Caco-2 (cell line): ENCODE results near the gene CAPN12. TPM values are rescaled to one million over a fixed set of nuclear protein-coding genes. Genes with fewer than 3 reads are reported as not detected.
A peak's percentile ranks its signal among the peaks of the same experiment; 100 is the strongest.

ENCODE experiments used
- BruUV-seq: library from RNA; stranded (reverse); fragments of 400-500 nt; replicated peaks from 2 replicates; lab custom pipeline; 2021; lab: Mats Ljungman, UMichigan
- CTCF ChIA-PET: fragments of 300-600 bp; sonication (Branson Sonifier 250); formaldehyde crosslinking; loops from one replicate; lab custom pipeline; 2022; ENCODE audit warnings: antibody characterized with exemption; lab: Charles Lee
- POLR2A ChIA-PET: fragments of 300-600 bp; sonication (Branson Sonifier 250); formaldehyde crosslinking; loops from one replicate; lab custom pipeline; 2022; ENCODE audit warnings: antibody characterized with exemption; lab: Charles Lee
- DNase-seq, 2 experiments: peaks; one replicate each; pipeline versions ENCODE4 v3.0.0 to v3.0.0-alpha.2; 2020 to 2022
- H3K27me3 ChIP-seq: replicated peaks from 2 replicates; pipeline ENCODE4 v1.6.0; 2011; ENCODE audit warnings: low read length; ENCODE audit not compliant: control insufficient read depth, insufficient read depth
- H3K36me3 ChIP-seq: 2 replicates; pipeline ENCODE4 v1.5.1; 2011; ENCODE audit warnings: low read length; ENCODE audit not compliant: control insufficient read depth, insufficient read depth
- H3K4me1 ChIP-seq: fragments of 250-450 bp; sonication (Bioruptor Pico); 2 replicates; pipeline ENCODE4 v1.5.1; 2020; ENCODE audit warnings: mild to moderate bottlenecking
- H3K4me3 ChIP-seq: 2 replicates; pipeline ENCODE4 v1.5.1; 2011; ENCODE audit warnings: low read depth, mild to moderate bottlenecking, control low read depth, low read length
- H3K9me3 ChIP-seq: fragments of 250-450 bp; sonication (Bioruptor Pico); 2 replicates; pipeline ENCODE4 v1.5.1; 2020; ENCODE audit warnings: mild to moderate bottlenecking, moderate library complexity
- H3K27ac Mint-ChIP-seq: one replicate; pipeline ENCODE4 v1.8.0; 2022; ENCODE audit warnings: mixed read lengths; ENCODE audit not compliant: unreplicated experiment
- H3K27me3 Mint-ChIP-seq: one replicate; pipeline ENCODE4 v1.8.0; 2022; ENCODE audit warnings: mixed read lengths; ENCODE audit not compliant: insufficient read depth, unreplicated experiment
- H3K36me3 Mint-ChIP-seq: one replicate; pipeline ENCODE4 v1.8.0; 2022; ENCODE audit warnings: mild to moderate bottlenecking, mixed read lengths; ENCODE audit not compliant: insufficient read depth, unreplicated experiment
- H3K4me1 Mint-ChIP-seq: one replicate; pipeline ENCODE4 v1.8.0; 2022; ENCODE audit warnings: low read depth, mixed read lengths; ENCODE audit not compliant: unreplicated experiment
- H3K4me3 Mint-ChIP-seq: one replicate; pipeline ENCODE4 v1.8.0; 2022; ENCODE audit warnings: mild to moderate bottlenecking, moderate library complexity, mixed read lengths; ENCODE audit not compliant: unreplicated experiment
- H3K9me3 Mint-ChIP-seq: one replicate; pipeline ENCODE4 v1.8.0; 2022; ENCODE audit warnings: mixed read lengths; ENCODE audit not compliant: unreplicated experiment
- intact Hi-C: fragments of 100-400 bp; cut with micrococcal nuclease; formaldehyde crosslinking; loops from one replicate; pipeline ENCODE4 v1.10.0; 2022; ENCODE audit not compliant: unreplicated experiment
- total RNA-seq: library from RNA; stranded (reverse); gene quantifications from 2 replicates; pipeline ENCODE4 v1.2.3, GENCODE V29; 2022
- TF ChIP-seq, protein P1 (sequence below), 2 experiments: fragments of 200-600 bp in 1 of 2; IDR thresholded peaks; 1 replicate in 1 of 2; 2 replicates in 1 of 2; pipeline versions ENCODE4 v1.5.1 to v1.8.0; 2011 to 2022; ENCODE audit warnings: antibody characterized with exemption in 1 of 2, control low read depth in 1 of 2, inconsistent platforms in 1 of 2, low read depth in 1 of 2, low read length in 1 of 2, mild to moderate bottlenecking in 1 of 2, moderate library complexity in 1 of 2; ENCODE audit not compliant: insufficient read depth in 1 of 2, severe bottlenecking in 1 of 2, unreplicated experiment in 1 of 2

Gene CAPN12
- total RNA-seq, 1 experiment from 2014 or later = 8.8 TPM

- H3K36me3 ChIP-seq = peaks cover 14% of the 10 kb centered on the region
- POLR2A ChIA-PET = no interaction called here
- no peak overlapping the region for H3K27ac Mint-ChIP-seq
These were observed 20.7 kb downstream of the CAPN12 start for GRCh38 chr19:38723606-38723965.

DNA sequence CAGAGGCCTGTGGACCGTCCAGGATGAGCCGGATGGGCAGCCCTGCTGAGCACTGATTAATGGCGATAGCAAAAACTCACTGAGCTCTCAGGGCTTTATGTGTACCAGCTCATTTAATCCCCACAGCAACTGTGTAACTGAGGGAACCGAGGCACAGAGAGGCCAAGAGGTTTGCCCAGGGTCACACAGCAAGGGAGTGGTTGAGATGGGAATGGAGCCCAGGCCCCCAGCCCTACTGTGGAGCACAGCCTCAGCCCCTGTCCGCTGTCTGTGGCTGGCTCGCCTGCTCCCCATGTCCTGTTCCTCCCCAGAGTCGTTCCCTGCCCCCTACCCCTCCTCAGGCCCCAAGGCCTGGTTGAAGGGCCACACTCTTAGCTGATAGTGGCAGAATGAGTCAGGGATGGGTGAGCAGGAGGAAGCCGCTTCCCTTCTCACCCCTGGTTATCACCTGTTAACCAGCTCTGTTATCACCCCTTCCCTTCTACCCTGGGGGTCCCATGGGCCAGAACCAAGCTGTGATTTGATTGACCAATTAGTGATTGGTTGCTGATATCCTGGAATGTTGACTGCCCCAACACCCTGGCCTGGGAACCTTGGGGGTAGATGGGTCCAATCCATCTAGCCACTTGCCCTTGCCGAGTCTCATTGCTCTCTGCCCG is 21.2 kb downstream of the CAPN12 start:
- TF ChIP-seq, protein P1, sequence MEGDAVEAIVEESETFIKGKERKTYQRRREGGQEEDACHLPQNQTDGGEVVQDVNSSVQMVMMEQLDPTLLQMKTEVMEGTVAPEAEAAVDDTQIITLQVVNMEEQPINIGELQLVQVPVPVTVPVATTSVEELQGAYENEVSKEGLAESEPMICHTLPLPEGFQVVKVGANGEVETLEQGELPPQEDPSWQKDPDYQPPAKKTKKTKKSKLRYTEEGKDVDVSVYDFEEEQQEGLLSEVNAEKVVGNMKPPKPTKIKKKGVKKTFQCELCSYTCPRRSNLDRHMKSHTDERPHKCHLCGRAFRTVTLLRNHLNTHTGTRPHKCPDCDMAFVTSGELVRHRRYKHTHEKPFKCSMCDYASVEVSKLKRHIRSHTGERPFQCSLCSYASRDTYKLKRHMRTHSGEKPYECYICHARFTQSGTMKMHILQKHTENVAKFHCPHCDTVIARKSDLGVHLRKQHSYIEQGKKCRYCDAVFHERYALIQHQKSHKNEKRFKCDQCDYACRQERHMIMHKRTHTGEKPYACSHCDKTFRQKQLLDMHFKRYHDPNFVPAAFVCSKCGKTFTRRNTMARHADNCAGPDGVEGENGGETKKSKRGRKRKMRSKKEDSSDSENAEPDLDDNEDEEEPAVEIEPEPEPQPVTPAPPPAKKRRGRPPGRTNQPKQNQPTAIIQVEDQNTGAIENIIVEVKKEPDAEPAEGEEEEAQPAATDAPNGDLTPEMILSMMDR (IDR thresholded peaks at IDR 0.05; ENCODE audit: insufficient read depth in 1 of 2, low read depth in 1 of 2, low read length in 1 of 2, severe bottlenecking in 1 of 2, unreplicated experiment in 1 of 2) = no peak
- H3K27me3 ChIP-seq = no peaks in the 10 kb centered on the region
- POLR2A ChIA-PET = no interaction called here
- Mint-ChIP-seq H3K36me3 (peaks cover 100% of the 10 kb centered on the region), H3K4me3 (no peak overlapping the region), H3K9me3 (no peaks in the 10 kb centered on the region), H3K27ac (no peak overlapping the region), H3K27me3 (no peaks in the 10 kb centered on the region), H3K4me1 (peaks cover 10% of the 10 kb centered on the region)
- H3K4me1 ChIP-seq = peaks cover 30% of the 10 kb centered on the region
- intact Hi-C loops = no loop called here
- no peak overlapping the region for H3K4me3 ChIP-seq
- no TSS peak for BruUV-seq
- no peaks in the 10 kb centered on the region for H3K9me3 ChIP-seq
- CTCF ChIA-PET = interaction anchor here (0.6 to 1.1 kb wide), 3 partner anchors 76 to 140 kb away, joined by 3 read pairs; partner anchors contain the start of gene ACTN4
- DNase-seq = no peak
- H3K36me3 ChIP-seq = peaks cover 14% of the 10 kb centered on the region

More at GRCh38 chr19:38723606-38723965, 20.7 kb downstream of the CAPN12 start:
- Histone ChIP-seq H3K4me3 (no peak overlapping the region), H3K27me3 (no peaks in the 10 kb centered on the region), H3K9me3 (no peaks in the 10 kb centered on the region), H3K4me1 (peaks cover 30% of the 10 kb centered on the region)
- peaks cover 13% of the 10 kb centered on the region for H3K4me1 Mint-ChIP-seq
- DNase-seq = no peak
- H3K36me3 Mint-ChIP-seq = peaks cover 100% of the 10 kb centered on the region
- H3K27me3 Mint-ChIP-seq = no peaks in the 10 kb centered on the region
- no TSS peak for BruUV-seq
- no peaks in the 10 kb centered on the region for H3K9me3 Mint-ChIP-seq
- intact Hi-C loops = no loop called here
- CTCF ChIA-PET = interaction anchor here (0.6 to 1.1 kb wide), 3 partner anchors 76 to 140 kb away, joined by 3 read pairs; partner anchors contain the start of gene ACTN4
- H3K4me3 Mint-ChIP-seq = no peak overlapping the region
- TF ChIP-seq, protein P1 (IDR thresholded peaks at IDR 0.05; ENCODE audit: insufficient read depth in 1 of 2, low read depth in 1 of 2, low read length in 1 of 2, severe bottlenecking in 1 of 2, unreplicated experiment in 1 of 2) = no peak

DNA sequence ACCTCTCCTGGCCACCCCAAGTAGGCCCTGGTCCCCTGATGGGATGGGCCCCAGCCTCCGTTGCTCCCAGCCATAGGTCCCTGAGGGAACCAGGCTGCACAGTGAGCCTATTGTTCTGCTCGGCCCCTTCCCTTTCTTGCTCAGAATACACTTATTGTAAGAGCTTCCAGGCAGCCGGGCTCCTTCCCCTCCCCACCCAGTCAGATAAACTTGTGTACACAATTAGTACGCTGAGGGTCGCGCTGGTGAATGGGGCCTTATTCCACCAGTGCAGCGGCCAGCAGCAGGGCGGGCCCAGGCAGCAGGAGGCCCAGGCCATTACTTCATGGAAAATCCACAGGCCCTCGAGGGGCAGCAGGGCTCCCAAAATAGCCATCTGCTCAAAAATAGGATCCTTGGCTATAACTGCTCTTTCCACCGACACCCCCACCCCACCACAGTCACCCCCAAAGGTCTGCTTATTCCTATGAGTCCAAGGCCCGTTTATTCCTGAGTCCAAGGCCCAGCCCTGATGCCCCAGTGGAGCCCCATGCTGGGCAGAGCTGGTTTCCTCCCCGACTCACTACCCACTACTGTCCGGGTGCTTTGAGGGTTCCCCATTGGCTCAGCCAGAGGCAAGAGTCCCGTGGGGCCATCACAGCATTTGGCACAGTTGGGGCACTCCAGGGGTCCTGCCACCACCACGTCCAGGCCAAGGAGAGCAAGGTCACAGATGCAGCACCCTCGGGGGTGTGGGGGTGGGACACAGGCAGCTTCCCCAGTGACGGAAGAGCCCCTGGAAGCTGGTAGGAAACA is 22.1 kb downstream of the CAPN12 start:
- no peaks in the 10 kb centered on the region for H3K9me3 ChIP-seq
- Mint-ChIP-seq H3K36me3 (peaks cover 100% of the 10 kb centered on the region), H3K9me3 (no peaks in the 10 kb centered on the region), H3K27ac (peak overlapping the region; percentile 67), H3K27me3 (no peaks in the 10 kb centered on the region), H3K4me1 (peaks cover 5% of the 10 kb centered on the region), H3K4me3 (no peak overlapping the region)
- POLR2A ChIA-PET = interaction anchor here (0.6 kb wide), 1 partner anchor 196 kb away, joined by 3 read pairs; no protein-coding TSS in a partner anchor
- TF ChIP-seq, protein P1 (IDR thresholded peaks at IDR 0.05; ENCODE audit: insufficient read depth in 1 of 2, low read depth in 1 of 2, low read length in 1 of 2, severe bottlenecking in 1 of 2, unreplicated experiment in 1 of 2) = no peak
- H3K4me1 ChIP-seq = peaks cover 30% of the 10 kb centered on the region
- peak in 1 of 2 experiments; percentile 74 for DNase-seq
- no TSS peak for BruUV-seq
- intact Hi-C loops = no loop called here
- H3K27me3 ChIP-seq = no peaks in the 10 kb centered on the region
- no peak overlapping the region for H3K4me3 ChIP-seq
- CTCF ChIA-PET = no interaction called here
- peaks cover 14% of the 10 kb centered on the region for H3K36me3 ChIP-seq
